NCI-H187 treated with DMSO at 0.1 percent for 48 hours (cell line): ENCODE measurements around the gene FREM1.

ENCODE experiments used
- DNase-seq: peaks from one replicate; lab custom pipeline; 2025; lab: John Stamatoyannopoulos, UW

The FREM1 gene

GRCh38 chr9:14911046-14911445 lies 818 bp upstream of the FREM1 start:
- DNase-seq: no peak

DNA sequence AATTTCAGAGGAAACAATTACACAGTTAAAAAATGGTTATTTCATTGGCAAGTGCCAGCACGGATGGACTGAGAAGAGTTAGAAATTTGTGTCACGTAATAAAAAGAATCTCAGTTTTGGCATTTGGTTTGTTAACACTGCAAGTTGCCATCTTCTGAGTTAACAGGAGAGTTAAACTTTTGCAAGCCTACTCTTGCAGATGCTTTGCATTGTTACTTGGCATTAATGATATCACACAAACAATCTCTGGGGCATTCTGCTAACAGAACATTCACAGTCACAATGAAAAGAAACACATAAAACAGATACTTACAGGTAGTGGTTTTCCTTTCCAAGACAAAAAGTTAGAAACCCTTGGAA lies 647 bp downstream of the FREM1 start:
- no peak for DNase-seq

DNA sequence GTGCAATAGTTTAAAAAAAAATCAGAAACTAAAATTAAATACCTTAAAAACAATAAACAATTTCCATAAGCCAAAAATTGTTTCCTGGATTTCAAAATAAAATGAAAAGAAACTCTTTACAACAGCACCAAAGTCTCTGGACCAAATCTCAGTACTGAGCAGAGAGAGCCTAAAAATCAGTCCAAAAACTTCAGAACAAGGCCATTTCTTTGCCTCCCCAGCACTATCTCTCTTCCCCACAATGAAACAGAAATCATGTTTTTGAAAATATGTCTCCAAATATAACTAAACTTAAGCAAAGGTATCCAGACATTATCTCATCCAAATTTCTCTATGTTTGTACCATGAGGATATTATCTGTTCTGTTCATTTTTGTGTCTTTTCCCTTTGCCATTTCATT lies 1.0 kb downstream of the FREM1 start:
- DNase-seq: no peak

DNA sequence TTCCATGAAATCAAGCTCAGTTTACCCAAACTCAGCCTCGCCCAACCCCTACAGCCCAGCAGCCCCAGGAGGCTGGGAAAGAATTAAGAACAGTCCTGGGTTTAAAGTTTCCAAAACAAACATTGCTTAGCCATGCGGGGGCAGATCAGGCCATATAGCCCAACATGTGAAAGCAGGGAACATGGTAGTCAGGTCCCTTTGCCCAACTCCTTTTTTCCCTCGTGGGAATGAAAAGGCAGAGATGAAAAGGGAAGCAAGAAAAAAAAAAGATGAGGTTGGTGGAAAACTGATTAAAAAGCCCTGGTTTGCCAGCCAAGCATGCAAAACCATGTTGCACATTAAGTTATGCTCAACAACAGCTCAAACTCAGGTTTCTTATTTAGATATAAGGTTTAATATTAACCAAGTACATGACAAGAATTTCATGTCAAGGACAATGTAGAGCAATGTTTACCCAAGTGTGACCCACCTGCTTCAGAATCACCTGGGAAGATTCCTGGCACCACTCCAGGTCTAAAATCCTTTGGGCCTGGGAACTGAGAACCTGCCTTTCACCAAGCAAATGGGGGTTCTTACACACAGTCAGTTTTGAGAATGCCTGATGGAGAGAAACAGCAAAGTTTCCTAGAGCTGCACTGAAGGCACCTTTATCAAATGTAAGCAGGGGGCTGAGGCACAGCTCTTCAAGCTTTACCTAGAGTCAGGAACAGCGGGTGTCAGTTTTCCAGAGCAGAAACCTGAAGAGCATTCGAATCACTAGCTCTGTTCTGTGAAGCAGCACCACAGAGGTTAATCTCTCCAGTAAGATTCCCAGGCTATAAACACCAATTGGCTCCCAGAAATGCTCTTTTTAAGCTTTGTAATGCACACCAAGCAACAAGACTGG lies 1.7 kb downstream of the FREM1 start:
- DNase-seq: no peak

- DNase-seq: no peak
Measured at GRCh38 chr9:14907696-14908095, 2.5 kb downstream of the FREM1 start.

DNA sequence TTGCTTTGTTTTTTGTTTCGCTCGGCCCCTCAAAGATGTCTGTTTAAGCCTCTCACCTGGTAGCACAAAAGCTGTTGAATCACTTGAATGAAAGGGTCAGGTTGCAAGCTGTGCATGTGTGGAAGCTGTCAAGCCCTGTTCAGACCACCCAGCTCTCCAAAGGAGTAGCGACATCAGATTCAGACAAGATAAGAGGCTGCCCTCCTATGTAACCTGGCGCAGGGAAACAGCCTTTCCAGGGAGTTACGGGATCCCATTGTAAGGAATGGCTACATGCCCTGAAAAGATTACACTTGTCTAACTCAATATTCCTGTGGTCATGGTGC lies 2.9 kb downstream of the FREM1 start:
- DNase-seq: no peak

DNA sequence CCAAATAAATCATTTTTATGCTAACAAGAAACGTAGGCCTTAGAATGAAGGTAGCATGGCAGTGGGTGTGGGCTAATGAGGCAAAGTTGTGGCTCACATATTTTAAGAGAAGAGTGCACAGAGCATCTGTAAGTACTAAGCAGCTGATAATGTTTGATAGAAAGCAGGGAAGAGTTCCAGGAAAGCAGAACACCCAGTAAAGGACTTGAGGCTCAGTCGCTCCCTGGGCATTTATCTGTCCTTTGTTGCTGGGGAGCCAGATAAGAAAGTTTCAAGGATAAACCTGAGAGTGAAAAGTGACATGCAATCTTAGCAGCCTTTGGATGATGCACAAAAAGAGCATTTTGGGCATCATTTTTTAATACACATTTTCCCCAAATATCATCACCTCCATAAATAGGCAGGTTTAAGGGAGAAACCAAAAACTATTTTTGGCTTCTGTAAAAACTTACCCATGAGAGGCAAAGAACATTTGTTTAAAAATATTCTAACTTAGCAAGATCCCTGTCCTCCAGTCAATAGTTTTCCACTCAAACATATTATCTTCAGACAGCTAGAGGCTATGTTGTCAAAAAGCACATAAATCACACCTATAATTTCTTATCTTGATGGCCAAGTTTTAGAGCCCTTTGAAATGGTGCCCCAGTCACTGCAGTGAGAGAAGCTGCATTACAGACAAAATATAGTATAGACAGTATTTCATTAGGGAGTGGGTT lies 3.4 kb downstream of the FREM1 start:
- DNase-seq: no peak

DNA sequence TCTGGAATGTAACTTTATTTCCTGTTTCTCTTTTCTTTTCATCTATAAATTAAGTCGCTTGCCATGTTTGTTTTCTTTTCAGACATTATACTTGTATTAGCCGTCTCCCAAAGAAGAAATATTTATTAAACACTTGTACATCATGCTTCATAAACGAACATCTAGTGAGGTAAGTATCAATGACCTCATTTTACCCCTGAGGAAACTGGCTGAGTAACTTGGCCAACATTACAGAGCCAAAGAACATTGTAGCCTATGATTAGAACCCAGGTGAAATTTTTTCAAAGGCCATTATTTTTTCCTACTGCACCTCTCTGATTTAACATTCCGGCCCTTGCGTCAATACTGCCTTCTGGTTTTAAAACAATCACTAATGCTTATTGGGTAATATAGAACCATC lies 4.2 kb downstream of the FREM1 start:
- DNase-seq: no peak

DNA sequence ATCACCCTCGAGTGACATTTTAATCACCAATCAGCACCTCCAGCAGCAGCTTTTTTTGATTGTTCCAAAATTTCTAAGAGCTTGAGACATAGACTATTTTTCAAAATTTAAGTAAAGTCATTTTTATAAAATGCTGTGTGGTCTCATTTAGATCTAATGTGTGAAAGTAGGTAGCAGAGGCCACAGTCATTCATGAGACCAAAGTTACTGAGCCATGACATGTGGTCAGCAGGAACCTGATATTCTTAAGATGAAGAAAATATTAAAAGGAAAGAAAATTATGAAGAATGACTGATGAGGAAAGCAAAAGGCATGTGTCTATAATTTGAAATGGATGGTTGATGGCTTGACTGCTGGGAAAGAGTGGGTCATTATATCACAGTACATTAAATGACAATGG lies 7.2 kb downstream of the FREM1 start:
- DNase-seq: no peak

DNA sequence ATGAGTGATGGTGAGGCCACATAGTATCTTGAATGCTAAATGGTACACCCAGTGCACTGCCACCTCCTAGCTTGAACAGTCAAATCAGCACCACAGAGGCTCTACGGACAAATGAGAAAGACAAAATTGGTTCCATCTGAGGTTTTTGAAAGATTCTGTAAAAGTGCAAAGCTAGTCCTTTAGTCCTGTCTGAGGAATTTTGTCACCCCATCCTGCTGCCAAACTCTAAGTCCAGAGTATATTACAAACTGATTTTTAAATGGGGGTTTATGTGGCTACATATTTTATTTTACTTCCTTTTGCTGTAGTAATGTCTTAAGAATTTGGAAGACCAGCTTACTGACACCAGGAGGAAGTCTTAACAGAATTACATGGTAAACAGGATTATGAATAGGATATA lies 7.7 kb downstream of the FREM1 start:
- DNase-seq: no peak

DNA sequence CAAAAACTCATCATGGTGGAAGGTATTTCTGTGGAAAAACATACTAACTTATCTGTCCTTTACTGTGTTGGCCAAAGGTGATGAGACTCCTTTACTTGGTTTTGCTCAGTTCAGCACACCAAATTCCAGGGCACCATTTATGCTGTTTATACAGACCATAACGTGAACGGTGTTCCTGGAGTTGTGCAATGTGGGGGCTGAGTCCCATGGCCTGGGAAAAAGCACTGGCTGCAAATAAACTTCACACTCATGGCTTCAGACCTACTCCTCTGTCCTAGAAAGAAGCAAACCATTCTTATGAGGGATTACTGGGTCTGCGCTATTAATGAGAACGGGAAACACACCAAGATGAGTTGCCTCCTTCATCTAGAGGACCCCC lies 10.4 kb downstream of the FREM1 start:
- DNase-seq: no peak

DNA sequence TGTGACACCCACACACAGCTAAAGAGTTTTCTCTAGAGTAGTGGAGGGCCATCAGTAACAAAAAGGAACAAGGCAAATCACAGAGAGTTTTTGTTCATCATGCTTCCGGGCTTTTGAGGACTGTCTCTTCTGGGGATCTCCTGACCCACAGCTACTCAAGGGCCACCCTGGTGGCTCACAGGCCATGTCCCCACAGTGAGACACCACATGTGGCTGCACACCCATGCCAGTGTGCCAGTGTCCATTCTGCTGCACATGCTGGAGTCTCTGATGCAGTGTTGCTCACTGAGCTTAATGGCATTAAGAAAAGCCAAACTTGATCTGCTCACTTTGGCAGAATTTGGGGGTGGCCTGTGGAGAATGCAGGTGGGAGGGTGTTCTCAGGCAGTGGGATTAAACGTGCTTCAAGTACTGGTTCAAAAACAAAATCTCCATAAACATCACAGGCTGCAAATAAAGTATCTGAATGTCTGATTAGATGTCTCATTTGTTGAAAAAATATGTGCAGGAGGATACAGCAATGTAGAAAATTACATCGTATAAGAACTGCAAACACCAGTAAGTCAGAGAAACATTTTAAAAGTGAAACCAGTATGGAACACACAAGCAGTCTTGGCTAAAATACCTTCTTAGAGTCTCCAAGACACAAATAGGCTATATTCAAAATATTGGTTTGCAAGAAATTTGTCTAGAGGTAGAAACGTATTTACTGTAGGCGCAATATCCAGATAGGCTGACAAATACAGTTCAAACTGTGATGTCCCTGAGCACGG lies 11.0 kb downstream of the FREM1 start:
- no peak for DNase-seq

DNA sequence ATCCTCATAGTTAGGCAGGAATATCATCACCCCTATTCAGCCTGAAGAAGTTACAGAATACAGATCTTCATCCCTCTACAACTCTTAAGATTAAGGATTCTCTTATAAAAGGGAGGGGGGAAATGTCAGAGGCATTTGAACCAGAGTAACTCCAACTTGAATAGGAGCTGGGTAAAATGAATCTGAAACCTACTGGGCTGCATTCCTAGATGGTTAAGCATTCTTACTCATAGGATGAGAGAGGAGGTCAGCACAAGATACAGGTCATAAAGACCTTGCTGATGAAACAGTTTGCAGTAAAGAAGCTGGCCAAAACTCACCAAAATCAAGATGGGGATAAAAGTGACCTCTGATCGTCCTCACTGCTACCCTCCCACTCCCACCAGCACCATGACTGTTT lies 14.4 kb downstream of the FREM1 start:
- DNase-seq: no peak

DNA sequence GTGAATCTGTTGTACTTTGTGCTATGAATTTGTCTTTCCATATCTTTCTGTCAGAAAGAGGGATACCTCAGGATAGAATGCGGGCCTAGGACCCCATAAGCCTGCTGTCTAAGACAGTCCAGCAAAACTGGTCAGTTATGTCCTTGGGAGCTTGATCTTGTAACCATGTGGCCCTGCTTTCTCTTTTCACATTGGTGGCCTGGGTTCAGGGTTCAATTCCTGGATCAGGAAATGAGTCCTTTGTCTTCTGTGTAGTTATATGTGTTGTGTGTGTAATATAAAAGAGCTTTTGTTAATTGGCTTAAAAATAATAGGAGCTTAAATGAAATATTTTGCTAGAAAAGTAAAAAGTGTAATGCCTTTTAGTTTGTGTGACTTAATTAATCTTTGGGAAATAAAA lies 16.9 kb downstream of the FREM1 start:
- DNase-seq: no peak

- DNase-seq: no peak
Measured at GRCh38 chr9:14891332-14891731, 18.9 kb downstream of the FREM1 start.

DNA sequence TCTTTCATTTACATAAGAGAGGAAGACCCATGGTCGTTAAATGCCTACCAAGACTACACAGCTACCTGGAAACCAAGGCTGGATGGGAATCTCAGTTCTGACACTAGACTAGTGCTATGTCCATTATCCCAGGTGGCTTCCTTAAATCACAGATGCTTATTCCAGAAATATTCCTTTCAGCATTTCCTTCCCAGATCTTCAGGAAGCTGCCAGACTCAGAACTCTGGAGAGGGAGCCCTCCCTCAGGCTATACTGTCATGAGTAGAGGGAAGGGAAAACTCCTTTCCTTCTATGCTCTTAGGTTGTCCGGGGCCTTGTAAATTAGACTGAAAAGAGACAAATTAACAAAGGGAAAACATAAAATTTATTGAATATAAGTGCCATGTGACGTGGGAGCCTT lies 20.8 kb downstream of the FREM1 start:
- no peak for DNase-seq

- DNase-seq: no peak
Measured at GRCh38 chr9:14888875-14889274, 21.4 kb downstream of the FREM1 start.

DNA sequence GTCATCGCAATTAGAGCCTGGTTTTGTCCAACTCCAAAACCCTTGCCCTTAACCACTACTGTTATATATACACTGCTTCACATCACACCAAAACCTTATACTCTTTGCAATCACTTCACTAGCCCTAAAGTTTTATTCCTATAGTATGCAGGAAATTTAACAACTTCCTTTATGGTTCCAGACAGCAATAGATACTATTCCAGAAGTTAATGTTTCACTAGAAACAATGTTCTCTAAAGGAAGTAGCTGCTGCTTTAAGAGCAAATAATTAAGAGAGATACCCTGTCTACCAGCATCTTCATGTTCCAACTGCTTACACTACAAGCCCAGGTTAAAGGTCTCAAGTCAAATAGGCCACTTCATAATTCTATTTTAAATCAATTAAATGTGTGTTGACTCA lies 22.0 kb downstream of the FREM1 start:
- DNase-seq: no peak

GRCh38 chr9:14887149-14887548 lies 23.1 kb downstream of the FREM1 start:
- no peak for DNase-seq

GRCh38 chr9:14883310-14883944 lies 26.8 kb downstream of the FREM1 start:
- no peak for DNase-seq

- DNase-seq: no peak
Measured at GRCh38 chr9:14882090-14882489, 28.1 kb downstream of the FREM1 start.

DNA sequence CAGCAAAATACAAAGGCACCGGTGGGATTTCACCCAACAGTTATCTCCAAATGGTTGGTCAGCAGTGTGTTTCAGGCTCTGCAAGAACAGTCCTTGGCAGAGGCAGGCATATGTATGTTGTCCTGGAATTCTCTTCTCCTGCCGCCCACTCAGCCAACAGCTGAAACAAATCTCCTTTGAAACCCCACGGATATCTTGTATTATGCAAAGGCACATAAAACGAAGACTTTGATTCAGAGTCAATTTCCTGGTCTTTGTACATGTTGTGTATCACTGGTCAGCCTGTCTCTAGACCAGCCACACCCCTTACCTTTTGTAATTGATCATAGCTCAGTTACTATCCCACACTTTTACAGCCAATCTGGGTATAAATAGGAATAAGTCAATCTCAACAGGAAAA lies 29.2 kb downstream of the FREM1 start:
- DNase-seq: no peak

DNA sequence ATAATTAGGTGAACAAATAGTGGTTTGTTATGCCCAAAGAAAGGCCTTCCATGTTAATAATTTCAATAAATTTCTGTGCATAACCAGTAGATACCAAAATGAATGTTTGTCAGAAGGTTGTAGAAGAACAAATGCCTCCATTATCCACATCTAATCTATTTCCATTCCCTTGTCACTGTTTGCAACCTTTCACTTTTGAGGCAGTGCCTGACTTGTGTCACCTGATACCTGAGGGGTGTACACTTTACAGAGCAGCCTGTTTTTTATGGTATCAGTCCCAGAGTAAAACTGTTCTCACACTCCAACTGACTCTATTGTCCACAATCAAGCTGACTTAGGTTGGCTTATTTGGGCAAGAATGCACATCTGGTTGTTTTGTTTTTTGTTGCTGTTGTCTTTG lies 40.1 kb downstream of the FREM1 start:
- no peak for DNase-seq
